Thyroid gland (tissue), 4 donors: Measurements from ENCODE around the gene CHCHD10. TPM values are rescaled to one million over a fixed set of nuclear protein-coding genes. Genes with fewer than 3 reads are reported as not detected.

Experiments
- DNase-seq, 2 donors: peaks; one replicate each; pipeline ENCODE4 v3.0.0-alpha.2; 2019
- H3K27ac ChIP-seq, 3 donors: fragments of 200-600 bp; sonication (generic); 1 replicate in 2 of 3; 2 replicates in 1 of 3; pipeline ENCODE4 v1.5.1; 2016 to 2019; ENCODE audit warnings: mild to moderate bottlenecking in 1 of 3, moderate library complexity in 1 of 3
- H3K27me3 ChIP-seq: fragments of 200-600 bp; sonication (generic); one replicate; pipeline ENCODE4 v1.5.1; 2019
- H3K36me3 ChIP-seq, 2 donors: fragments of 200-600 bp; sonication (generic); one replicate each; pipeline ENCODE4 v1.5.1; 2016 to 2019
- H3K4me1 ChIP-seq, 2 donors: fragments of 200-600 bp; sonication (generic); one replicate each; pipeline ENCODE4 v1.5.1; 2017 to 2019
- H3K4me3 ChIP-seq, 3 donors: fragments of 200-600 bp; sonication (generic); replicated peaks in 1 of 3; 1 replicate in 2 of 3; 2 replicates in 1 of 3; pipeline ENCODE4 v1.5.1; 2016; ENCODE audit warnings: mild to moderate bottlenecking in 1 of 3
- H3K9me3 ChIP-seq: fragments of 200-600 bp; sonication (generic); one replicate; pipeline ENCODE4 v1.5.1; 2017
- POLR2A ChIP-seq, 2 donors: fragments of 450-650 bp; IDR thresholded peaks; one replicate each; pipeline ENCODE4 v1.6.1; 2017; ENCODE audit warnings: antibody characterized with exemption in 2 of 2, mild to moderate bottlenecking in 2 of 2, moderate library complexity in 1 of 2
- WGBS, 2 donors: methylation state at CpG; one replicate each; pipeline ENCODE4 v1.1.5; 2017; 5-methylcytosine and 5-hydroxymethylcytosine counted together
- intact Hi-C: fragments of 100-400 bp; cut with DNase I; formaldehyde crosslinking; loops from one replicate; pipeline ENCODE4 v1.15.1; 2023
- total RNA-seq, 4 donors: library from RNA; depleted of rRNA; stranded (reverse); fragments of >200 nt; gene quantifications; one replicate each; pipeline ENCODE4 v1.2.3, GENCODE V29; 2016
- TF ChIP-seq, protein P1 (sequence below), 6 experiments: fragments of 200-600 bp in 3 of 6; fragments of 450-650 bp in 3 of 6; sonication (generic) in 3 of 6; IDR thresholded peaks; one replicate each; pipeline ENCODE4 v1.5.1; 2016 to 2019; ENCODE audit warnings: antibody characterized with exemption in 6 of 6, mild to moderate bottlenecking in 2 of 6, inconsistent platforms in 1 of 6, moderate library complexity in 1 of 6

CHCHD10 gene
- total RNA-seq, 4 donors from 2014 or later, result 9.4 to 154 (median 47.0) TPM

DNA sequence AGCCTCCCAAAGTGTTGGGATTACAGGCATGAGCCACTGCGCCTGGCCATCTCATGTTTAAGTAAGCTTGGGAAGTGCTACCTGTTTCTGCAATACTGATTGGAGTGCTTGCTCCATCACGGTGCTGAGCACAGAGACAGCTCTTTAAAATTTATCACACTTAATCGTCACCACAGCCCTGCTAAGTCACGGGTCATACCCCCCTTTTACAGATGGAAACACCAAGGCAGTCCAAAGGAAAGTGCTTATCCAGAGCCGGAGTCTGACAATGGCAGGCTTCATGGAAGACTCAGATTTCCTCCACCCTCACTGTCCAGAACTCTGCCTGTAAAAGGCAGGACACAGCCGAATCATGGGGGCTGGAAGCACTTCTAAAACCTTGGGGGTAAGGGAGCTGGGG lies 7.7 kb downstream of the CHCHD10 start:
- Histone ChIP-seq H3K36me3 (no peaks in the 10 kb centered on the region), H3K4me1 (peaks cover 5 to 8% of the 10 kb centered on the region in 2 donors), H3K4me3 (no peak overlapping the region), H3K9me3 (no peaks in the 10 kb centered on the region), H3K27ac (no peak overlapping the region), H3K27me3 (no peaks in the 10 kb centered on the region)
- DNase-seq, result no peak
- TF ChIP-seq POLR2A (IDR thresholded peaks at IDR 0.05), result no peak
- TF ChIP-seq, protein P1, sequence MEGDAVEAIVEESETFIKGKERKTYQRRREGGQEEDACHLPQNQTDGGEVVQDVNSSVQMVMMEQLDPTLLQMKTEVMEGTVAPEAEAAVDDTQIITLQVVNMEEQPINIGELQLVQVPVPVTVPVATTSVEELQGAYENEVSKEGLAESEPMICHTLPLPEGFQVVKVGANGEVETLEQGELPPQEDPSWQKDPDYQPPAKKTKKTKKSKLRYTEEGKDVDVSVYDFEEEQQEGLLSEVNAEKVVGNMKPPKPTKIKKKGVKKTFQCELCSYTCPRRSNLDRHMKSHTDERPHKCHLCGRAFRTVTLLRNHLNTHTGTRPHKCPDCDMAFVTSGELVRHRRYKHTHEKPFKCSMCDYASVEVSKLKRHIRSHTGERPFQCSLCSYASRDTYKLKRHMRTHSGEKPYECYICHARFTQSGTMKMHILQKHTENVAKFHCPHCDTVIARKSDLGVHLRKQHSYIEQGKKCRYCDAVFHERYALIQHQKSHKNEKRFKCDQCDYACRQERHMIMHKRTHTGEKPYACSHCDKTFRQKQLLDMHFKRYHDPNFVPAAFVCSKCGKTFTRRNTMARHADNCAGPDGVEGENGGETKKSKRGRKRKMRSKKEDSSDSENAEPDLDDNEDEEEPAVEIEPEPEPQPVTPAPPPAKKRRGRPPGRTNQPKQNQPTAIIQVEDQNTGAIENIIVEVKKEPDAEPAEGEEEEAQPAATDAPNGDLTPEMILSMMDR (IDR thresholded peaks at IDR 0.05), result no peak
- WGBS, 2 donors, result 80 to 85% methylated on average over 6 of the region's 6 CpGs
- intact Hi-C loops, result no loop called here

DNA sequence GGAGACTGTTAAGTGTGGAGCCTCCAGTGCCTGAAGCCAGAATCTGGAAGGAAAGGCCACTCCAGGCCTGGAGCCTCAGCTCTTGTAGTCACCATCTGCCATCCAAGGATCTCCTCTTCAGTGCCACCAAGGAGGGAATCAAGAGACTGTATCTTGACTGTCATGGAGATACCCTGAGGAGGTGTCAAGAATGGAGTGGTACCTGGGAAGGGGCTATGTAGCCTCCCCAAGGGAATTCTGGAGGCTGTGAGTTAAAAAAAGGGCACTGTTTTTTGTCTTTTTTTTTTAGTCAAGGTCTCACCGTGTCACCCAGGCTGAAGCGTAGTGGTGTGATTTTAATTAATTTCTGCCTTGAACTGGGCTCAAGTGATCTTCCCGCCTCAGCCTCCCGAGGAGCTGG lies 8.2 kb downstream of the CHCHD10 start:
- Histone ChIP-seq H3K4me1 (peaks cover 5 to 8% of the 10 kb centered on the region in 2 donors), H3K4me3 (no peak overlapping the region), H3K9me3 (no peaks in the 10 kb centered on the region), H3K27me3 (no peaks in the 10 kb centered on the region), H3K36me3 (no peaks in the 10 kb centered on the region), H3K27ac (no peak overlapping the region)
- no peak for DNase-seq
- TF ChIP-seq, protein P1 (IDR thresholded peaks at IDR 0.05), result no peak
- no peak for TF ChIP-seq POLR2A (IDR thresholded peaks at IDR 0.05)
- 92 to 96% methylated on average over 4 of the region's 4 CpGs for WGBS, 2 donors
- intact Hi-C loops, result no loop called here

DNA sequence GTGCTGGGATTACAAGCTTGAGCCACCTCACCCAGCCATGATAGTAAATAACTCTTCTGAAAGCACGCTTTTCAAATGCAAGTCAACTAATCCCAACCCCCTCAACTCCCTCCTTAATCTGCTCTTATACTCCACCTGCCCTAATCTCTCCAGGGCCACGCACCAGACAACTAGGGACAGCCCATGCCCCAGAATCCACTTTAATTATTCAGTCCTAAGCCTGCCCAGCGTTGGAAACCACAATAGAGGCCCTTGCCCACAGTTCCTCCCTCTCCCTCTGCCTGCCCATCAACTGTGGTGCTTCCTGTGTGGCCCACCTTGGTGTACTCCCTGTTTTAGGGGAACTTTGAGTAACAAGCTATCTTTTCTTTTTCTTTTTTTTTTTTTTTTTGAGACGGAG lies 10.9 kb downstream of the CHCHD10 start:
- Histone ChIP-seq H3K4me3 (no peak overlapping the region), H3K27ac (no peak overlapping the region), H3K4me1 (no peaks in the 10 kb centered on the region), H3K27me3 (no peaks in the 10 kb centered on the region), H3K9me3 (no peaks in the 10 kb centered on the region), H3K36me3 (no peaks in the 10 kb centered on the region)
- intact Hi-C loops, result no loop called here
- 64 to 80% methylated on average over 4 of the region's 4 CpGs for WGBS, 2 donors
- no peak for DNase-seq
- TF ChIP-seq, protein P1 (IDR thresholded peaks at IDR 0.05), result no peak

DNA sequence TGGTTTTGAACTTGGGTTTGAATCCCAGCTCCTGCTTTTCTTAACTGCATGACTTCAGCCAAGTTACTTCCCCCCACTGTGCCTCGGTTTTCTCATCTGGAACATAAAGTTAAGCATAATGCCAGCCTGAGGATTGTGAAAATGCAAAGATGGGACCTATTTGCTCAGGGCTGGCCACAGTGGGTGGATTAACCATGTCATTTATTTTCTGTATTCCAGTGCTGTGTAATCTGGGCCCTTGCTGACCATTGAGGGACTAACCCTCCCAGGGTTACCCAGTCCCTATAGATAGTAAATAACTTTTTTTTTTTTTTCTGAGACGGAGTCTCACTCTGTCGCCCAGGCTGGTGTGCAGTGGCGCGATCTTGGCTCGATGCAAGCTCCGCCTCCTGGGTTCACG lies 12.1 kb downstream of the CHCHD10 start:
- Histone ChIP-seq H3K9me3 (no peaks in the 10 kb centered on the region), H3K4me3 (no peak overlapping the region), H3K4me1 (no peaks in the 10 kb centered on the region), H3K36me3 (no peaks in the 10 kb centered on the region), H3K27ac (no peak overlapping the region), H3K27me3 (no peaks in the 10 kb centered on the region)
- TF ChIP-seq, protein P1 (IDR thresholded peaks at IDR 0.05), result no peak
- no peak for TF ChIP-seq POLR2A (IDR thresholded peaks at IDR 0.05)
- intact Hi-C loops, result no loop called here
- 82 to 91% methylated on average over 8 of the region's 8 CpGs for WGBS, 2 donors
- no peak for DNase-seq

DNA sequence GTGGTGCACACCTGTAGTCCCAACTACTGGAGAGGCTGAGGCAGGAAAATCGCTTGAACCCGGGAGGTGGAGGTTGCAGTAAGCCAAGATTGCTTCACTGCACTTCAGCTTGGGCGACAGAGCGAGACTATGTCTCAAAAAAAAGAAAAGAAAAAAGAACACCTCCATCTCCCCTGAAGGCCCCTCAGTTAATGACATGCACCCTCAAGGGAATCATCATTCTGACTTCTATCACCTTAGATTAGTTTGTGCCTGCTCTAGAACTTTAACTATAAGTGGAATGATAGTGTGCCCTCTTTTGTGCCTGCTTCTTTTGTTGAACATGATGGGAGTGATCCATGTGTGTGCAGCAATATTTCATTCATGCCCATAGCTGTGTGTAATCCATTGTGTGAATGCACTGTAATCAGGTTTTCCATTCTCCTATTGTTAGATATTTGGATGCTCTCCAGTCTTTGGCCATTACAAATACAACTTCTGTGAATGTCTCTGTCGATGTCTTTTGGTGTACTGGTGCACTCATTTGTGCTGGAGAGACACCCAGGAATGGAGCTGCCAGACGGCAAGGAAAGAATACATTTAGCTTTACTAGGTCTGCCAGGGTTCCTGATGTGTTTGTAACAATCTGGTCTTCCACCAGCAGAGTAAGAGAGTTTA lies 12.7 kb downstream of the CHCHD10 start:
- no peaks in the 10 kb centered on the region for H3K9me3 ChIP-seq
- intact Hi-C loops, result no loop called here
- no peaks in the 10 kb centered on the region for H3K27me3 ChIP-seq
- no peak for DNase-seq
- H3K4me3 ChIP-seq, result no peak overlapping the region
- 62 to 69% methylated on average over 6 of the region's 6 CpGs for WGBS, 2 donors
- no peak overlapping the region for H3K27ac ChIP-seq
- TF ChIP-seq, protein P1 (IDR thresholded peaks at IDR 0.05), result no peak
- TF ChIP-seq POLR2A (IDR thresholded peaks at IDR 0.05), result no peak
- no peaks in the 10 kb centered on the region for H3K36me3 ChIP-seq
- peaks cover 0 to 4% of the 10 kb centered on the region in 2 donors for H3K4me1 ChIP-seq
